Uterus (tissue), 2 donors: ENCODE data around the gene STMN1.

Experiments used
- POLR2A ChIP-seq, 2 donors: fragments of 450-650 bp; IDR thresholded peaks; one replicate each; pipeline ENCODE4 v1.6.1; 2016; ENCODE audit warnings: antibody characterized with exemption in 2 of 2, mild to moderate bottlenecking in 1 of 2, moderate library complexity in 1 of 2
- TF ChIP-seq, protein P1 (sequence below), 4 experiments: fragments of 200-600 bp in 2 of 4; fragments of 450-650 bp in 2 of 4; sonication (generic) in 2 of 4; IDR thresholded peaks; one replicate each; pipeline ENCODE4 v1.5.1; 2016 to 2019; ENCODE audit warnings: antibody characterized with exemption in 4 of 4, mild to moderate bottlenecking in 2 of 4, moderate library complexity in 1 of 4

DNA sequence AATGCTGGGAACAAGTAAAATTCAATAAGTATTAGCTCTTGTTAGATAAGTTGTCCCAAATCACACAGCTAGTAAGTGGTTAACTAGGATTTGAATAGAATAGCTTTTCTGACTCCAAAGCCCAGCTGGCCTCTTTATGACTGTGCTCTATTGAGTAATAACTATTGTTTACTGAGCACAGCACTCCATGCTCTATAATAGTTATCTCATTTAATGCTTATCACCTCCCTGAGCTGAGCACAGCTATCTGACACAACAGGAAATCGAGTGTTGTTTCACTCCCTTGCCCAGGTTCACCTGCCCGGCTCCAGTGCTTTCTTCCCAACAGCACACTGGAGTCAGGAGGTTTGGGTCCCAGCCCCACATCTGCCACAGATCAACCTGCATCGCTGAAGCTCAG is 38.8 kb upstream of the STMN1 start:
- TF ChIP-seq, protein P1, sequence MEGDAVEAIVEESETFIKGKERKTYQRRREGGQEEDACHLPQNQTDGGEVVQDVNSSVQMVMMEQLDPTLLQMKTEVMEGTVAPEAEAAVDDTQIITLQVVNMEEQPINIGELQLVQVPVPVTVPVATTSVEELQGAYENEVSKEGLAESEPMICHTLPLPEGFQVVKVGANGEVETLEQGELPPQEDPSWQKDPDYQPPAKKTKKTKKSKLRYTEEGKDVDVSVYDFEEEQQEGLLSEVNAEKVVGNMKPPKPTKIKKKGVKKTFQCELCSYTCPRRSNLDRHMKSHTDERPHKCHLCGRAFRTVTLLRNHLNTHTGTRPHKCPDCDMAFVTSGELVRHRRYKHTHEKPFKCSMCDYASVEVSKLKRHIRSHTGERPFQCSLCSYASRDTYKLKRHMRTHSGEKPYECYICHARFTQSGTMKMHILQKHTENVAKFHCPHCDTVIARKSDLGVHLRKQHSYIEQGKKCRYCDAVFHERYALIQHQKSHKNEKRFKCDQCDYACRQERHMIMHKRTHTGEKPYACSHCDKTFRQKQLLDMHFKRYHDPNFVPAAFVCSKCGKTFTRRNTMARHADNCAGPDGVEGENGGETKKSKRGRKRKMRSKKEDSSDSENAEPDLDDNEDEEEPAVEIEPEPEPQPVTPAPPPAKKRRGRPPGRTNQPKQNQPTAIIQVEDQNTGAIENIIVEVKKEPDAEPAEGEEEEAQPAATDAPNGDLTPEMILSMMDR (IDR thresholded peaks at IDR 0.05), result no peak
- TF ChIP-seq POLR2A (IDR thresholded peaks at IDR 0.05), result no peak
